Urinary bladder (tissue), 4 donors: Measurements from ENCODE around the gene APEX1. TPM values are rescaled to one million over a fixed set of nuclear protein-coding genes. Genes with fewer than 3 reads are reported as not detected.

ENCODE experiments used
- DNase-seq: peaks from one replicate; pipeline ENCODE4 v3.0.0-alpha.2; 2015; ENCODE audit errors: extremely low spot score
- H3K27ac ChIP-seq: one replicate; pipeline ENCODE4 v1.5.1; 2013; ENCODE audit warnings: low read depth, mild to moderate bottlenecking, moderate library complexity
- H3K36me3 ChIP-seq: one replicate; pipeline ENCODE4 v1.6.1; 2013; ENCODE audit warnings: mild to moderate bottlenecking, moderate library complexity; ENCODE audit not compliant: insufficient read depth
- H3K4me1 ChIP-seq: one replicate; pipeline ENCODE4 v1.6.1; 2013; ENCODE audit warnings: mild to moderate bottlenecking, moderate library complexity; ENCODE audit not compliant: insufficient read depth
- H3K4me3 ChIP-seq: one replicate; pipeline ENCODE4 v1.5.1; 2013; ENCODE audit warnings: low read depth, low read length
- WGBS: extraction: QIAGEN DNeasy Blood & Tissue Kit; methylation state at CpG from one replicate; pipeline ENCODE4 v1.1.7; 2013; 5-methylcytosine and 5-hydroxymethylcytosine counted together
- polyA plus RNA-seq: library from polyadenylated mRNA; stranded (reverse); fragments of 200-250 nt; gene quantifications from one replicate; pipeline ENCODE4 v1.2.3, GENCODE V29; 2013
- total RNA-seq: library from RNA; depleted of rRNA; stranded (reverse); fragments of >200 nt; gene quantifications from one replicate; pipeline ENCODE4 v1.2.3, GENCODE V29; 2014
- donor health status: healthy with polysubstance abuse.
- donor health status: healthy.

Gene APEX1
- total and polyA plus RNA-seq, 2 donors, result 21.2 to 147 TPM

DNA sequence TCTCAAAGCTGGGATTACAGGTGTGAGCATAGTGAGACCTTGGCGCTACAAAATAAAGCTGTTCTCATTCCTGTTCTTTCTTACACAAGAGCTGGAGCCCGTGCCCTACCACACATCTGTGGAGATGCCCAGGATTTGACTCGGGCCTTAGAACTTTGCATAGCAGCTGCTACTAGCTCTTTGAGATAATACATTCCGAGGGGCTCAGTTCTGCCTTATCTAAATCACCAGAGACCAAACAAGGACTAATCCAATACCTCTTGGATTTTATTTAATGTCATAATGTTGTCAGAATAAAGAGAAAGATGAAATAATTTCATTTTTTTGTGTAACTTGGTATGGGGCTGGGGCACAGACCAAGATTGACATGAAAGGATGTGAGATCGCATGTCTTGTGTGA, 21.8 kb downstream of the APEX1 start:
- Histone ChIP-seq H3K27ac (no peak overlapping the region), H3K4me1 (no peaks in the 10 kb centered on the region), H3K4me3 (no peak overlapping the region), H3K36me3 (no peaks in the 10 kb centered on the region)
- DNase-seq, result no peak
- 70% methylated on average over 5 of the region's 5 CpGs for WGBS

DNA sequence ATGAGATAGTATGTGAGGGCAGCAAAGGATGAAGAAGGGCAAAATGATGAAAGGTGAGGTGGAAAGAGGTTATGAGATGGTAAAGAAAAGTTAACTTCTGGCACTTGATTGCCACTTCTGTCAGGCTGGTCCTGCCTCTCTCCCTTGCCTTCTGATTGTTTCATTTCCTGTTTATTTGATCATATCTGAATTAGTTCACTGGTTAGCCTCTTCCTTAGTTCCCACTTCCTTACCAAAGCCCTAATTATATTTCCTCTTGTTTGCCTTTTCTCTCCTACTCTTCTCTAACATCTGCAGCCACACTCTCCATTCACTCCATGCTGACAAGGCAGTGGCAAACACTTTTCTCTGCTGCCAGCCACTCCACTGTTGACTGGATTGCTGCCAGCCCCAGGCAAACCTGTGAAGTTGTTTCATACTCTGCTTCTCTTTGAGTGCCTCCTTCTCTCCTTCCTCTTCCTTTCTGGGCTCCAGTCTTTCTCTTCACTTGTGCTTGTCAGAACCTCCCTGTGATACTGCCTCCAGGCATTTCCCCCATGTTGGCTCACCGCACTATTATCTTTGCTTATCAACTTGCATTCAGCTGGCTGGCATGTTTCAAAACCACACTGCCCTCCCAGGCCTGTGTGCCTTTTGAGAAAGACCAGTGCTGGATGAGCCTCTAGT, 22.3 kb downstream of the APEX1 start:
- DNase-seq, result no peak
- 32% methylated on average over 1 of the region's 1 CpG for WGBS
- no peaks in the 10 kb centered on the region for H3K4me1 ChIP-seq
- peak overlapping the region; percentile 11 for H3K27ac ChIP-seq
- no peak overlapping the region for H3K4me3 ChIP-seq
- no peaks in the 10 kb centered on the region for H3K36me3 ChIP-seq

DNA sequence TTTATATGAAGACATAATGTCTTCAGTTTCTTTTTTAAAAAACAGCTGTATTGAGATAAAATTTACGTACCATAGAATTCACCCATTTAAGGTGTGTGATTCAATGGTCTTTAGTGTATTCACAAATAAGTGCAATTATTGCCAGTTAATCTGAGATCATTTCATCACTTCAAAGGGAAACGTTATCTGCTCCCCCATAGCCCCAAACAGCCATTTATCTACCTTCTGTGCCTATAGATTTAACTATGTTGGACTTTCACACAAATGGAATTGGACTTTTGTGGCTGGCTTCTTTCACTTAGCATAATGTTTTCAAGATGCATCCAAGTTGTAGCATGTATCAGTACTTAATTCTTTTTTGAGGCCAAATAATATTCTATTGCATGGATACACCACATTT, 23.9 kb downstream of the APEX1 start:
- WGBS, result 90% methylated on average over 2 of the region's 2 CpGs
- Histone ChIP-seq H3K4me1 (no peaks in the 10 kb centered on the region), H3K36me3 (no peaks in the 10 kb centered on the region), H3K27ac (no peak overlapping the region), H3K4me3 (no peak overlapping the region)
- DNase-seq, result no peak

DNA sequence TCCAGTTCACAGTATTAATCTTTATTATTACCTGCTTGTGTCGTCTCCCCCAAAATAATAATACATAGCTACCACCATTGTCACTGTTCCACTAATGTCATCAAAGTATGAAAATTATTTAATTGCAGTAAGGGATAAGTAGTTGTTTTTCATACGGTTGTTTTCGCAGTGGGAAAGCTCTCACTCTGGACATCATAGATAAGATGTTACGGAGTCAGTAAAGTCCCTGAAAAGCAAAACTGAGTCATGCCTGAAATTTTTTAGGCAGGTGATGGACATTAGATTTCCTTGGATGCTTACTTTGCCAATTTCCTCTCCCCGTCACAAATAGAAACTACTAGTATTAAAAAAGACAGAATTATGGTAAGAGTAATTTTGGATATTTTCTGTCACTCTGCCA, 27.4 kb downstream of the APEX1 start:
- H3K4me1 ChIP-seq, result no peaks in the 10 kb centered on the region
- DNase-seq, result no peak
- no peaks in the 10 kb centered on the region for H3K36me3 ChIP-seq
- no peak overlapping the region for H3K4me3 ChIP-seq
- no peak overlapping the region for H3K27ac ChIP-seq
- 78% methylated on average over 5 of the region's 5 CpGs for WGBS

DNA sequence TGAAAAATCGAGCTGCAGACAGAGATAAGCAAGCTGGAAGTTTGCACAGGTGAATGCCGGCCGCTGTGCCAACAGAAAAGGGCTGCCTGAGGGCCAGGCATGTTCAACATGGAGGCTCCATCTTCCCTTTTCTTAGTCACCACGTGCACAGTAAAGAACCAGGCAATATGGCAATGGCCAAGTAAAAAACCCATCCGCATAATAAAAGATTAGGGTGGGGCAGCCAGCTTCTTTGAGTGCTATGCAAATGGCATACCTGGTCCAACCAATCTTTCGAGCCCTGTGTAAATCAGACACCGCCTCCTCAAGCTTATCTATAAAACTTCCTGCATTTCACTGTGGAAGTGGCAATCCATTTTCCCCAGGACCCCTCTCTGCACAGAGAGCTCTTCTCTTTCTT, 30.9 kb downstream of the APEX1 start:
- H3K27ac ChIP-seq, result no peak overlapping the region
- H3K4me3 ChIP-seq, result no peak overlapping the region
- no peaks in the 10 kb centered on the region for H3K4me1 ChIP-seq
- WGBS, result 66% methylated on average over 7 of the region's 7 CpGs
- H3K36me3 ChIP-seq, result no peaks in the 10 kb centered on the region
- no peak for DNase-seq

DNA sequence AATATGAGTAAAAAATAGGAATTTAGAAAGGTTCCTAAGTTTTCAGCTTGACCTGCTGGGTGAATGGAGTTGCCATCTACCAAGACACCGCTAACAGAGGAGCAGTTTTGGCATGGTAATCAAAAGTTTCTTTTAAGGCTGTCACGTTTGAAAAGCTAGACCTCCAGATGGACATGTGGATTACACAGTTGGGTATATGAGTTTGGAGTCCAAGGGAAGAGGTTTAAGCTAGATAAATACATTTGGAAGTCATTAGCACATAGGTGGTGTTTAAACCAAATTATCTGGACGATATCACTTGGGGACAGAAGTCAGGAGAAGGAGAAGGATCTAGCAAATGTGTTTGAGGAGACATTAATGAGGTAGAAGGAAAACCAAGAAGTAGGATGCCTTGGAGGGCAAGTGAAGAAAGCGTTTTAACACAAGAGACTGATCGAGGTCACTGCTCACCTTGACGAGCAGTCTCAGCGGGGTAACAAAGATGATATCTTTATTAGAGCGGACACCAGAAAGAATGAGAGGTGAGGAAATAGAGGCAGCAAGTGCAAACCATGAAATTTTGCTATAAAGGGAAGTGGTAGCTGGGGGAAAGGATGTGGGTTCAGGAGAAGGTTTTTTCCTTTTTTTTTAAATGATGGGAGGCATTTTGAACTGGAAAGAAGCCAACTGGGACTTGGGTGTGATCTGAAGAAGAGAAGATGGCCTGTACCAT, 31.8 kb downstream of the APEX1 start:
- no peak for DNase-seq
- H3K4me1 ChIP-seq, result no peaks in the 10 kb centered on the region
- WGBS, result 71% methylated on average over 8 of the region's 8 CpGs
- no peak overlapping the region for H3K27ac ChIP-seq
- no peaks in the 10 kb centered on the region for H3K36me3 ChIP-seq
- no peak overlapping the region for H3K4me3 ChIP-seq

DNA sequence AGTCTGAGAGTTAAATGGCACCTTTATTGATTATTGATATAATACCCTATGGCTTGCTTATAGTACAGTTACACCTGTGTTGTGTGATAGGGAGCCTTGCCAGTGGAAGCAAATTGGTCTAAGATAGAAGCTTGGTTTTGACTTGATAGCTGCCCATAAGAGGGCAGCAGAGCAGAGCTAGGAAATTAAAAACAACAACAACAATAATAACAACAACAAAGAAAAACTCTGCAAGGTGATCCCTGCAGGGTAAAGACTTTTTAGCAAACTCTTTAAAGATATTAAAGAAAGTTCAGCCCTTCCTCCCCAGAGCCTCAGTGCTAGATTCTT, 32.3 kb downstream of the APEX1 start:
- no peaks in the 10 kb centered on the region for H3K4me1 ChIP-seq
- H3K27ac ChIP-seq, result no peak overlapping the region
- no peak for DNase-seq
- H3K36me3 ChIP-seq, result no peaks in the 10 kb centered on the region
- H3K4me3 ChIP-seq, result no peak overlapping the region

DNA sequence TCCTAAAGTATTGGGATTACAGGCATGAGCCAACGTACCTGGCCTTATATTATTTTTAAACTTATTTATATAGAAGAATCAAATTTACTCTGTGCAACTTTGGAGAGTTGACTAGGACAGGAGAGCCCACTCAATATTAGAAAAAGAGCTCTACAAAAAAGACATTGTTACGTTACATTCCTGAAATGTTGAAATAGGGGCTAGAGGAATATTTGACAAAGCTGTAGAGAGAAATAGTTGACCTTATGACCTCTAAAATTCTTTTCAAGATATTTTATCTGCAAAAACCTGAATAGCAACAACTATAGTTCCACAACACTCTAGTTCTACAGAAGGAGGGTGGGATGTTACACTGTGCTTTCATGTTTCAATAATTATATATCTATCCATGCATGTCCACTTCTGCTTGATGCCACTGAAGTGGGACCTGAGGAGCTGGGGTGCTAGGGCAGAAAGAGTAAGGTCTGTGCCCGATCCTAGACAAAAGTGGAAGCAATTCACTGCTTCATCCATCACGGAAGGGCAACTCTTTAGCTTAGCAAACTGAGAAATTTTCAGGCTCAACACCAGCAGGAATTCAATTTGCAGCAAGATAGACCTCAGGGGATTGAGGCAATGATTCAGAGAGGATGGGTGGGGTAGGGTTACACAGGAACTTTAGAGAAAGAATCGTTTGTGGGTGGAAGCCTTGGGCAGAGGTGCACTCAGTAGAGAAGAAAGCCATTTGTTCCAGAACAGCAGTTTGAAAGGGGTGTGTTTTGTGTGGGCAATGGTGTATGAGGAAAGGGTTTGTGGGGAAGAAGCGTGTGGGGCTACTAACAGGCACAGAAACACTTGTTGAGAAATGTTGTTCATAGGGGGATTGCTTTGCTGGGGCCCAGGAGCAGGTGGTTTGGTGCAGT, 34.3 kb downstream of the APEX1 start:
- H3K4me3 ChIP-seq, result no peak overlapping the region
- H3K27ac ChIP-seq, result no peak overlapping the region
- DNase-seq, result no peak
- WGBS, result 47% methylated on average over 6 of the region's 6 CpGs
- no peaks in the 10 kb centered on the region for H3K4me1 ChIP-seq
- H3K36me3 ChIP-seq, result no peaks in the 10 kb centered on the region

DNA sequence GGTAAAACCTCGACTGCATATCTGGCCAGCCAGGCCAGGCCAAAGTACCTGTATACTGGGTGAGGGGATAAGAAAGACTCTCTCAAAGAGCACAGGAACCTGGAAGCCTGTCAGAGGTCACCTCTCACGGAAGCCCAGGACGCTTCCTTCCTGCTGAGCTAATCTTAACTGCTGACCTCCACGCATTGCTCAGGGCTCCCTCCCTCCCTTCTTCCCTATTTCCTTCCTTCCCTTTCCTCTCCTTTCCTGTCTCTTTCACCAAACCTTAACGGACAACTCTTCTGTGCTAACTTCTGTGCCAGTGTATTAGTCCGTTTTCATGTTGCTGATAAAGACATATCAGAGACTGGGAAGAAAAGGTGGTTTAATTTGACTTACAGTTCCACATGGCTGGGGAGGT, 35.5 kb downstream of the APEX1 start:
- H3K27ac ChIP-seq, result no peak overlapping the region
- H3K4me1 ChIP-seq, result no peaks in the 10 kb centered on the region
- H3K4me3 ChIP-seq, result no peak overlapping the region
- H3K36me3 ChIP-seq, result no peaks in the 10 kb centered on the region
- 55% methylated on average over 6 of the region's 6 CpGs for WGBS
- DNase-seq, result no peak

DNA sequence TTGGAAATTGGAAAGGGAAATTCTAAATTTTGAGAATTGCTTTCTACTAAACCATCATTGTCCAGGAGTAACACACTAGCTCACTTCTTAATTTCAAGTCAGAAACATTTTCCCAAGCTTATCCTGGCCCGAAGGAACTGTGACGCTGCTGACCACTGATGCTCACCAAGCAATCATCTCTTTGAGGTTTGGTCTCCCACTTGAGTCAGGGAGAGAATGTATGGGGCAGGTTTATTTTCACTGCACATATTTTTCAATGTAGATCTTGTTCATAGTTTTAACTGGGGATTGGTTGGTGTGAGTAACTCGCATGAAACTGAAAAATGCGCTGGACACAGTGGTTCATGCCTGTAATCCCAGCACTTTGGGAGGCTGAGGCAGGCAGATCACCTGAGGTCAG, 37.5 kb downstream of the APEX1 start:
- 92% methylated on average over 4 of the region's 4 CpGs for WGBS
- DNase-seq, result no peak
- no peak overlapping the region for H3K4me3 ChIP-seq
- no peaks in the 10 kb centered on the region for H3K4me1 ChIP-seq
- H3K27ac ChIP-seq, result no peak overlapping the region
- no peaks in the 10 kb centered on the region for H3K36me3 ChIP-seq

DNA sequence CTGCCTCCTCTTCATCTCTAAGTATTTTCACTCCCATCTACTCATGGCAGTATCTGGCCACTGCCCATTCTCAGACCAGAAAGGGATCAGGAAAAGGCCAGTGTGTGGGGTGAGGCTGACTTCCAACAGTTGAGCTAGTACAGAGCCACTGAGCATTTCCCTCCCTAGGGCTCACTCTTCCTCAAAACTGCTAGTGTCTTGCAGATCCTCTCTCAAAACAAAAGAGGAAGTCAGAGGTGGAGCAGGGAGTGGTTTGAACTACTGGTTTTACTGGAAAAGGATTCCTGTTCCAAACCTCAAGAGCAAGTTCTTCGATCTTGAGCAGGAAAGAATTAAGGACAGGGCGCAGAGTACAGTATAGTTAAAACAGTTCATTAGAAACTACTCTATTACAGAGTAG, 38.6 kb downstream of the APEX1 start:
- Histone ChIP-seq H3K27ac (no peak overlapping the region), H3K36me3 (no peaks in the 10 kb centered on the region), H3K4me1 (no peaks in the 10 kb centered on the region), H3K4me3 (no peak overlapping the region)
- no peak for DNase-seq
- 58% methylated on average over 2 of the region's 2 CpGs for WGBS

DNA sequence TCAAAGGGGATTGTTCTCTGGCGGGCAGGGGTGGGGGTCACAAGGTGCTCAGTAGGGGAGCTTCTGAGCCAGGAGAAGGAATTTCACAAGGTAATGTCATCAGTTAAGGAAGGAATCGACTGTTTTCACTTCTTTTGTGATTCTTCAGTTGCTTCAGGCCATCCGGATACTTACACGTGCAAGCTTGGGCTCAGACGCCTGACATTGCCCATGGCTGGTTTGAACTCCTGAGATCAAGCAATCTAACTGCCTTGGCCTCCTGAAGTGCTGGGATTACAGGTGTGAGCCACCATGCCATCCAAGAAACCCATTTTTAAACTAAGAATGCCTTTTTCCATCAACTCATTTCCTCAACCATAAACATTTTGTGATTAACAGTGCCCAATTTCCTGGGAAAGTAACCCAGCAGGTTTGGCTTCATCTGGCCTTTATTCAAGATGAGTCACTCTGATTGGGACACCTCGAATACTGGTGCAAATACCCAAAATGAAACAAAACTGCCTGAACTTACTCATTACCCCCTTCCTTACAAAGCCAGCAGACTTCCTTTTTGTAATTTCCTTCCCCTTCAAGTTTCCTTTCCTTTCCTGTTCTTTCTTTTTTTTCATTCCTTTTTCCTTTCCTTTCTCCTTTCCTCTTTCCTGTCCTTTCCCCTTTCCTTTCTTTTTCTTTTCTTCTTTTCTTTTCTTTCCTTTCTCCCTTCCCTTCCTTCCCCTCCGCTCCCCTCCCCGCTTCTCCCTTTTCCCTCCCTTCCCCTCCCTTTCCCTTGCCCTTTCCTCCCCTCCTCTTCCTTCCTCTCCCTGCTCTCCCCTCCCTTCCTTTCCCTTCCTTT, 40.1 kb downstream of the APEX1 start:
- Histone ChIP-seq H3K27ac (no peak overlapping the region), H3K4me3 (no peak overlapping the region), H3K4me1 (no peaks in the 10 kb centered on the region), H3K36me3 (no peaks in the 10 kb centered on the region)
- no peak for DNase-seq
- 72% methylated on average over 8 of the region's 8 CpGs for WGBS

DNA sequence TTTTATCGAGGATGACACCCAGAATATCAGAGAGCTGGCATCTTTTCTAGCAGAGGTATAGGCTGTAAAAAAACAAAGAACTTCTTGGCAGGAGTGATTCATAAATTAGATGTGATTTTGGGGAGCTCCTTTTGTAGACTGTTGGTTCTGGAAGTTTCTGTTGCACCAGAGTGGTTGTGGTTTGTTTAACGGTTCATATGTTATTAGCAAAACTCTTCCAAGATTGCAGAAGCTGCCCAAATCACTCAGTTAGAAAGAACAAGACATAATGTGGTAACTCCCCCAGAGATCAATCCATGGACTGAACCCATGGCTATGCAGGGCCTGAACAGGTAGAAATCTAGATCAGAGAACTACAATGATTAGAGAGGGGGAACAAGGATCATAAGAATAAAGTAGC, 43.6 kb downstream of the APEX1 start:
- H3K4me3 ChIP-seq, result no peak overlapping the region
- no peaks in the 10 kb centered on the region for H3K36me3 ChIP-seq
- no peak for DNase-seq
- 83% methylated on average over 2 of the region's 2 CpGs for WGBS
- no peaks in the 10 kb centered on the region for H3K4me1 ChIP-seq
- H3K27ac ChIP-seq, result no peak overlapping the region
